ENCODE results near the gene PAFAH1B1.

GRCh38 chr17:2656283-2656682 lies 62.8 kb downstream of the PAFAH1B1 start:
- no peak for TF ChIP-seq CTCF (IDR thresholded peaks at IDR 0.05; ENCODE audit: low read depth, low read length)
- TF ChIP-seq EZH2phosphoT487 (IDR thresholded peaks at IDR 0.05; ENCODE audit: low read depth) = no peak

Data from OCI-LY3 (cell line).